ENCODE results near the gene GRIK1. TPM values are rescaled to one million over a fixed set of nuclear protein-coding genes. Genes with fewer than 3 reads are reported as not detected.

Gene GRIK1
- polyA plus RNA-seq, 3 donors = not detected

DNA sequence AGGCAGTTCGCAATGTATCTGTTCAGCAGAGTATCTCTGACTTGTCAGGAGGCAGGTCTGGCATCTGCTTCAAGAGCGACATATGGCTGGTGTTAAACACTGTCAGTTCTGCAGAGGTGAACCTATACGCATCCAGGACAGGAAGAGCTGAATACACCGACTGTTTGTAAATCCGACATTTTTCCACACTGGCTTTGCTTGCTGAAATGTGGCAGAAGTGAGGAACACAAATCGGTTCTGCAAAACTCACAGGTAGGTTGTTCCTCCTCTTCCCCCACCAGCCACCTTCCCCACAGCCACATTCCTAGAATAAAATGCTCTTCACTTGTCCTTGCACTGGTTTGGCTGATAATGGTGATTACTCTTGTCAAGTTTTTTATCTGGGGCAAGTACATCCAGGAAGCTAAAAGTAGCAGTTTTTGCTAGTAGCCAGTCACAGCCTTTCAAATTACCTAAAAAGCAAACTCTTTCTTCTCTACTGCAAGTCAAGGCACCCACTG lies 289.2 kb downstream of the GRIK1 start:
- no peak overlapping the region for H3K9ac ChIP-seq (ENCODE audit: insufficient read depth, low read length, poor library complexity, severe bottlenecking)
- H3K27ac Mint-ChIP-seq = no peak overlapping the region
- H3K4me3 ChIP-seq (replicated peaks in 1 of 3; ENCODE audit: low read depth in 2 of 3, low read length in 3 of 3) = no peak overlapping the region
- no peak overlapping the region for H3K27ac ChIP-seq (ENCODE audit: low read depth in 1 of 2, low read length in 2 of 2)
- H3K36me3 Mint-ChIP-seq = peaks cover 6 to 13% of the 10 kb centered on the region in 2 donors
- H3K4me2 ChIP-seq (replicated peaks; ENCODE audit: extremely low read depth, low read length, poor library complexity, severe bottlenecking) = no peak overlapping the region
- peaks cover 26% of the 10 kb centered on the region for H3K4me1 Mint-ChIP-seq
- peaks cover 0 to 3% (median 0%) of the 10 kb centered on the region in 7 donors for H3K9me3 Mint-ChIP-seq
- no peak for DNase-seq
- no peaks in the 10 kb centered on the region for H3K9me3 ChIP-seq (replicated peaks in 1 of 2; ENCODE audit: control insufficient read depth in 1 of 2, insufficient read depth in 1 of 2, low read length in 2 of 2)
- intact Hi-C loops (cut with micrococcal nuclease) = no loop called here
- H3K27me3 Mint-ChIP-seq (ENCODE audit: low read depth in 3 of 3) = no peaks in the 10 kb centered on the region
- no peaks in the 10 kb centered on the region for H3K79me2 ChIP-seq (ENCODE audit: insufficient read depth, low read length)
- no peak overlapping the region for H3K4me3 Mint-ChIP-seq
- TF ChIP-seq, protein P1, sequence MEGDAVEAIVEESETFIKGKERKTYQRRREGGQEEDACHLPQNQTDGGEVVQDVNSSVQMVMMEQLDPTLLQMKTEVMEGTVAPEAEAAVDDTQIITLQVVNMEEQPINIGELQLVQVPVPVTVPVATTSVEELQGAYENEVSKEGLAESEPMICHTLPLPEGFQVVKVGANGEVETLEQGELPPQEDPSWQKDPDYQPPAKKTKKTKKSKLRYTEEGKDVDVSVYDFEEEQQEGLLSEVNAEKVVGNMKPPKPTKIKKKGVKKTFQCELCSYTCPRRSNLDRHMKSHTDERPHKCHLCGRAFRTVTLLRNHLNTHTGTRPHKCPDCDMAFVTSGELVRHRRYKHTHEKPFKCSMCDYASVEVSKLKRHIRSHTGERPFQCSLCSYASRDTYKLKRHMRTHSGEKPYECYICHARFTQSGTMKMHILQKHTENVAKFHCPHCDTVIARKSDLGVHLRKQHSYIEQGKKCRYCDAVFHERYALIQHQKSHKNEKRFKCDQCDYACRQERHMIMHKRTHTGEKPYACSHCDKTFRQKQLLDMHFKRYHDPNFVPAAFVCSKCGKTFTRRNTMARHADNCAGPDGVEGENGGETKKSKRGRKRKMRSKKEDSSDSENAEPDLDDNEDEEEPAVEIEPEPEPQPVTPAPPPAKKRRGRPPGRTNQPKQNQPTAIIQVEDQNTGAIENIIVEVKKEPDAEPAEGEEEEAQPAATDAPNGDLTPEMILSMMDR (IDR thresholded peaks at IDR 0.05) = no peak
- no peak overlapping the region for H2AFZ ChIP-seq (ENCODE audit: insufficient read depth, low read depth, low read length, poor library complexity, severe bottlenecking)
- no peaks in the 10 kb centered on the region for H3K36me3 ChIP-seq (replicated peaks in 1 of 2; ENCODE audit: control insufficient read depth in 1 of 2, insufficient read depth in 2 of 2, low read length in 2 of 2)
- peaks cover 8 to 25% of the 10 kb centered on the region in 2 donors for H3K4me1 ChIP-seq (ENCODE audit: control insufficient read depth in 1 of 2, insufficient read depth in 2 of 2, low read length in 2 of 2)
- WGBS (ENCODE audit: insufficient coverage) = 100% methylated on average over 5 of the region's 6 CpGs
- no peaks in the 10 kb centered on the region for H3K27me3 ChIP-seq (ENCODE audit: control insufficient read depth in 2 of 2, insufficient read depth in 2 of 2, low read length in 2 of 2)
- no peaks in the 10 kb centered on the region for H4K20me1 ChIP-seq (ENCODE audit: insufficient read depth, low read length)

DNA sequence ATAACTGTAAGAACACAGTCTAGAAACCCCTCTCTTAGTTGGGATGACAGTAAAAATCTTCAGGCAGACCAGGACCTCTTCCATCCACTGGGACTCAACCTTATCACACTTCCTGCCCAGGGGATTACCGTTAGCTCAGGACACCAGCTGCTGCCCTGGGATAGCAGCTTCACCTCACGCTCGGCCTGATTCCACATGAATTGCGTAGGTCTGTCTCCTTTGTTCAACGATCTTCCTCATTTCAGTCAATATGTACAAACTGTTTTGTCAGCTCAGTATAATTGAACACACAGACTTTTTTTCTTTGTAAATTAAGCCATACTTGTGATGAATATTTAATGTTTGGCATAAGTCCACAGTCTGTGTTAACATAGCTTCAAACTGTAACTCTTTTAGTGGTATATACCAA lies 290.4 kb downstream of the GRIK1 start:
- no peaks in the 10 kb centered on the region for H4K20me1 ChIP-seq (ENCODE audit: insufficient read depth, low read length)
- TF ChIP-seq, protein P1 (IDR thresholded peaks at IDR 0.05) = no peak
- H3K4me1 Mint-ChIP-seq = peaks cover 21% of the 10 kb centered on the region
- H3K9me3 Mint-ChIP-seq = no peaks in the 10 kb centered on the region
- peak overlapping the region in 1 of 2 donors; percentile 51 for H3K4me3 Mint-ChIP-seq
- no peak overlapping the region for H3K4me3 ChIP-seq (replicated peaks in 1 of 3; ENCODE audit: low read depth in 2 of 3, low read length in 3 of 3)
- no peak overlapping the region for H3K4me2 ChIP-seq (replicated peaks; ENCODE audit: extremely low read depth, low read length, poor library complexity, severe bottlenecking)
- H3K27ac Mint-ChIP-seq = peak overlapping the region; percentile 58 to 88 (median 81)
- peaks cover 6 to 22% of the 10 kb centered on the region in 2 donors for H3K4me1 ChIP-seq (ENCODE audit: control insufficient read depth in 1 of 2, insufficient read depth in 2 of 2, low read length in 2 of 2)
- no peaks in the 10 kb centered on the region for H3K27me3 ChIP-seq (ENCODE audit: control insufficient read depth in 2 of 2, insufficient read depth in 2 of 2, low read length in 2 of 2)
- H3K9me3 ChIP-seq (replicated peaks in 1 of 2; ENCODE audit: control insufficient read depth in 1 of 2, insufficient read depth in 1 of 2, low read length in 2 of 2) = no peaks in the 10 kb centered on the region
- H3K36me3 Mint-ChIP-seq = peaks cover 0 to 10% of the 10 kb centered on the region in 2 donors
- H2AFZ ChIP-seq (ENCODE audit: insufficient read depth, low read depth, low read length, poor library complexity, severe bottlenecking) = peak overlapping the region; percentile 56
- WGBS (ENCODE audit: insufficient coverage) = 0% methylated on average over 1 of the region's 5 CpGs
- H3K27ac ChIP-seq (ENCODE audit: low read depth in 1 of 2, low read length in 2 of 2) = peak overlapping the region; percentile 16 to 65
- intact Hi-C loops (cut with micrococcal nuclease) = no loop called here
- H3K9ac ChIP-seq (ENCODE audit: insufficient read depth, low read length, poor library complexity, severe bottlenecking) = no peak overlapping the region
- DNase-seq = peak; percentile 34 to 63 (median 59)
- H3K36me3 ChIP-seq (replicated peaks in 1 of 2; ENCODE audit: control insufficient read depth in 1 of 2, insufficient read depth in 2 of 2, low read length in 2 of 2) = no peaks in the 10 kb centered on the region
- H3K79me2 ChIP-seq (ENCODE audit: insufficient read depth, low read length) = no peaks in the 10 kb centered on the region
- H3K27me3 Mint-ChIP-seq (ENCODE audit: low read depth in 3 of 3) = no peaks in the 10 kb centered on the region
